Measurements from ENCODE around the gene DPYSL5.
"Not testable (repeated sequence)": the region's sequence is repeated elsewhere in the genome, so short reads cannot be mapped to it uniquely, and the experiment has no call there.

The DPYSL5 gene

GRCh38 chr2:26916128-26916692, 68.3 kb downstream of the DPYSL5 start:
- TF ChIP-seq HDGF (IDR thresholded peaks at IDR 0.05; ENCODE audit: borderline replicate concordance), result no peak
- TF ChIP-seq TARDBP (IDR thresholded peaks at IDR 0.05), result no peak
- no peak for TF ChIP-seq LEF1 (IDR thresholded peaks at IDR 0.05; ENCODE audit: borderline replicate concordance)
- no peak for TF ChIP-seq FOXM1 (IDR thresholded peaks at IDR 0.05; ENCODE audit: borderline replicate concordance)
- TF ChIP-seq BHLHE40 (IDR thresholded peaks at IDR 0.05; ENCODE audit: borderline replicate concordance), result no peak
- no peak for TF ChIP-seq SUZ12 (IDR thresholded peaks at IDR 0.05)
- no peak for TF ChIP-seq L3MBTL2 (conservative IDR thresholded peaks at IDR 0.05)
- no peak for TF ChIP-seq ELF4 (IDR thresholded peaks at IDR 0.05)
- no peak for TF ChIP-seq FOXA1 (IDR thresholded peaks at IDR 0.05)
- ChIA-PET CTCF (interaction anchor here (0.6 kb wide), 1 partner anchor 63 kb away, joined by 4 read pairs; no protein-coding TSS in a partner anchor), POLR2A (no interaction called here)
- DNase-seq (ENCODE audit: extremely low spot score), result no peak

GRCh38 chr2:26917135-26917836, 69.4 kb downstream of the DPYSL5 start:
- ChIA-PET CTCF (no interaction called here), POLR2A (no interaction called here)
- TF ChIP-seq ARNT (IDR thresholded peaks at IDR 0.05) (no peak), CTBP1 (IDR thresholded peaks at IDR 0.05; ENCODE audit: borderline replicate concordance) (no peak), FOXA1 (IDR thresholded peaks at IDR 0.05) (no peak), TARDBP (IDR thresholded peaks at IDR 0.05) (no peak), FOXM1 (IDR thresholded peaks at IDR 0.05; ENCODE audit: borderline replicate concordance) (no peak), ELF4 (IDR thresholded peaks at IDR 0.05) (no peak), L3MBTL2 (conservative IDR thresholded peaks at IDR 0.05) (no peak), HDGF (IDR thresholded peaks at IDR 0.05; ENCODE audit: borderline replicate concordance) (no peak), FOXK2 (IDR thresholded peaks at IDR 0.05) (no peak), NFRKB (IDR thresholded peaks at IDR 0.05) (no peak), PKNOX1 (IDR thresholded peaks at IDR 0.05) (no peak), SUZ12 (IDR thresholded peaks at IDR 0.05) (no peak), LEF1 (IDR thresholded peaks at IDR 0.05; ENCODE audit: borderline replicate concordance) (no peak), BHLHE40 (IDR thresholded peaks at IDR 0.05; ENCODE audit: borderline replicate concordance) (no peak), ZNF384 (IDR thresholded peaks at IDR 0.05) (no peak), SP1 (IDR thresholded peaks at IDR 0.05) (no peak)
- no peak for DNase-seq (ENCODE audit: extremely low spot score)

GRCh38 chr2:26921323-26921722, 73.4 kb downstream of the DPYSL5 start:
- ChIA-PET POLR2A (interaction anchor here (2.1 kb wide), 1 partner anchor 75 kb away, joined by 13 read pairs; the partner anchor contains the start of gene DPYSL5), CTCF (interaction anchor here (0.9 to 2.3 kb wide), 2 partner anchors 40 to 75 kb away, joined by 3 to 45 read pairs; partner anchors contain the start of gene DPYSL5)
- no peak for DNase-seq (ENCODE audit: extremely low spot score)
- TF ChIP-seq FOXM1 (IDR thresholded peaks at IDR 0.05; ENCODE audit: borderline replicate concordance), result no peak
- no peak for TF ChIP-seq NFRKB (IDR thresholded peaks at IDR 0.05)
- no peak for TF ChIP-seq PKNOX1 (IDR thresholded peaks at IDR 0.05)
- TF ChIP-seq FOXA1 (IDR thresholded peaks at IDR 0.05), result no peak
- TF ChIP-seq SUZ12 (IDR thresholded peaks at IDR 0.05), result no peak
- no peak for TF ChIP-seq LEF1 (IDR thresholded peaks at IDR 0.05; ENCODE audit: borderline replicate concordance)
- TF ChIP-seq ELF4 (IDR thresholded peaks at IDR 0.05), result no peak
- no peak for TF ChIP-seq ARNT (IDR thresholded peaks at IDR 0.05)
- no peak for TF ChIP-seq TARDBP (IDR thresholded peaks at IDR 0.05)
- no peak for TF ChIP-seq BHLHE40 (IDR thresholded peaks at IDR 0.05; ENCODE audit: borderline replicate concordance)
- TF ChIP-seq ZNF384 (IDR thresholded peaks at IDR 0.05), result no peak
- TF ChIP-seq HDGF (IDR thresholded peaks at IDR 0.05; ENCODE audit: borderline replicate concordance), result no peak
- no peak for TF ChIP-seq L3MBTL2 (conservative IDR thresholded peaks at IDR 0.05)
- no peak for TF ChIP-seq SP1 (IDR thresholded peaks at IDR 0.05)
- no peak for TF ChIP-seq FOXK2 (IDR thresholded peaks at IDR 0.05)
- no peak for TF ChIP-seq CTBP1 (IDR thresholded peaks at IDR 0.05; ENCODE audit: borderline replicate concordance)

- CTCF ChIA-PET, result interaction anchor here (0.6 to 2.3 kb wide), 15 partner anchors 9 to 115 kb away, joined by 3 to 45 read pairs (median 4); partner anchors contain the start of gene DPYSL5
- peak; percentile 86 for DNase-seq (ENCODE audit: extremely low spot score)
Measured at GRCh38 chr2:26922405-26923188, 74.7 kb downstream of the DPYSL5 start.

GRCh38 chr2:26923189-26923466, 75.2 kb downstream of the DPYSL5 start:
- ChIA-PET POLR2A (interaction anchor here (0.9 to 2.1 kb wide), 2 partner anchors 77 to 133 kb away, joined by 3 to 13 read pairs; partner anchors contain the start of gene DPYSL5), CTCF (interaction anchor here (1.0 to 2.3 kb wide), 11 partner anchors 10 to 81 kb away, joined by 3 to 45 read pairs (median 5); partner anchors contain the start of gene DPYSL5)
- DNase-seq (ENCODE audit: extremely low spot score), result not testable (repeated sequence)

More at GRCh38 chr2:26922405-26923188, 74.7 kb downstream of the DPYSL5 start:
- POLR2A ChIA-PET, result interaction anchor here (0.9 to 2.1 kb wide), 2 partner anchors 76 to 133 kb away, joined by 3 to 13 read pairs; partner anchors contain the start of gene DPYSL5
- TF ChIP-seq CTBP1 (IDR thresholded peaks at IDR 0.05; ENCODE audit: borderline replicate concordance), result no peak

GRCh38 chr2:26924731-26925099, 76.8 kb downstream of the DPYSL5 start:
- TF ChIP-seq CTBP1 (IDR thresholded peaks at IDR 0.05; ENCODE audit: borderline replicate concordance) (no peak), SP1 (IDR thresholded peaks at IDR 0.05) (no peak), NFRKB (IDR thresholded peaks at IDR 0.05) (no peak), ZNF384 (IDR thresholded peaks at IDR 0.05) (no peak), SUZ12 (IDR thresholded peaks at IDR 0.05) (no peak), TARDBP (IDR thresholded peaks at IDR 0.05) (no peak), ARNT (IDR thresholded peaks at IDR 0.05) (no peak)
- ChIA-PET CTCF (no interaction called here), POLR2A (no interaction called here)
- no peak for DNase-seq (ENCODE audit: extremely low spot score)

Measured in HEK293T (cell line).